Calu3 (cell line): Measurements from ENCODE around the gene RAPGEF4. TPM values are rescaled to one million over a fixed set of nuclear protein-coding genes. Genes with fewer than 3 reads are reported as not detected.

Experiments used
- BruUV-seq: library from RNA; stranded (reverse); fragments of 400-500 nt; replicated peaks from 2 replicates; lab custom pipeline; 2021; lab: Mats Ljungman, UMichigan
- CTCF ChIA-PET: fragments of 300-600 bp; sonication (Branson Sonifier 250); formaldehyde crosslinking; loops from one replicate; lab custom pipeline; 2022; ENCODE audit warnings: antibody characterized with exemption; lab: Charles Lee
- DNase-seq: peaks from one replicate; pipeline ENCODE4 v3.0.0; 2022
- H3K27ac Mint-ChIP-seq: one replicate; pipeline ENCODE4 v1.8.0; 2022; ENCODE audit warnings: mixed read lengths; ENCODE audit not compliant: unreplicated experiment
- H3K27me3 Mint-ChIP-seq: one replicate; pipeline ENCODE4 v1.8.0; 2022; ENCODE audit warnings: mixed read lengths; ENCODE audit not compliant: unreplicated experiment
- H3K36me3 Mint-ChIP-seq: one replicate; pipeline ENCODE4 v1.8.0; 2022; ENCODE audit warnings: mild to moderate bottlenecking, moderate library complexity, mixed read lengths; ENCODE audit not compliant: insufficient read depth, unreplicated experiment
- H3K4me1 Mint-ChIP-seq: one replicate; pipeline ENCODE4 v1.8.0; 2022; ENCODE audit warnings: mild to moderate bottlenecking, low read depth, mixed read lengths; ENCODE audit not compliant: unreplicated experiment
- H3K4me3 Mint-ChIP-seq: one replicate; pipeline ENCODE4 v1.8.0; 2022; ENCODE audit warnings: mild to moderate bottlenecking, low read depth, moderate library complexity, mixed read lengths; ENCODE audit not compliant: unreplicated experiment
- H3K9me3 Mint-ChIP-seq: one replicate; pipeline ENCODE4 v1.8.0; 2022; ENCODE audit warnings: low read depth, mixed read lengths; ENCODE audit not compliant: unreplicated experiment
- CTCF ChIP-seq: fragments of 200-600 bp; IDR thresholded peaks from one replicate; pipeline ENCODE4 v1.8.0; 2022; ENCODE audit warnings: antibody characterized with exemption; ENCODE audit not compliant: unreplicated experiment
- intact Hi-C: fragments of 100-400 bp; cut with micrococcal nuclease; formaldehyde crosslinking; loops from one replicate; pipeline ENCODE4 v1.10.0; 2022; ENCODE audit not compliant: unreplicated experiment
- total RNA-seq: library from RNA; stranded (reverse); gene quantifications from 2 replicates; pipeline ENCODE4 v1.2.3, GENCODE V29; 2022

RAPGEF4 gene
- total RNA-seq, 1 experiment from 2014 or later, result 1.8 TPM

GRCh38 chr2:173028141-173028540 lies 292.5 kb downstream of the RAPGEF4 start:
- intact Hi-C loops, result loop anchor here (10.0 kb wide), 1 partner anchor 367 kb away; no protein-coding TSS in a partner anchor
- no TSS peak for BruUV-seq
- CTCF ChIA-PET, result interaction anchor here (0.5 to 3.3 kb wide), 7 partner anchors 10 to 330 kb away, joined by 3 to 15 read pairs (median 4); no protein-coding TSS in a partner anchor
- Mint-ChIP-seq H3K4me3 (no peak overlapping the region), H3K9me3 (no peaks in the 10 kb centered on the region), H3K27me3 (peaks cover 13% of the 10 kb centered on the region), H3K4me1 (peaks cover 10% of the 10 kb centered on the region), H3K36me3 (no peaks in the 10 kb centered on the region), H3K27ac (no peak overlapping the region)
- DNase-seq, result no peak
- TF ChIP-seq CTCF, result no peak

DNA sequence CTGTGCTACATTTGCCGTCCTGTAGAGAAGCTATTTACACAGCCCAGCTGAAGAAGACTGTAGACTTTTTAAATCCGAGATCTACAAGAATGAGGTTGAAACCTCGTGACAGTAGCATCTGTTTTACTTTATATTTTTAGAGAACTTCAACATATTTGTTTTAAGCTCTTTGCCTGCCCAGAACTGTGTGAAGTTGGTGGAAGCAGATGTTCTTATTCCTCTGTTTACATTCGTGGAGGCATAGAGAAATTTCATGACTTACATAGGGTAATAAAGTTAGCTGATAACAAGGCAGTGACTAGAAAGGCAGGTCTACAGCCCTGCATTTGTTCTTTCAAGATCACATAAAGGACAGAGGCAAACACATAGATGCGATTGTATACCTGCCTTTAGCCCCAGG lies 293.0 kb downstream of the RAPGEF4 start:
- no peak for TF ChIP-seq CTCF
- intact Hi-C loops, result loop anchor here (10.0 kb wide), 1 partner anchor 366 kb away; no protein-coding TSS in a partner anchor
- Mint-ChIP-seq H3K27me3 (peaks cover 8% of the 10 kb centered on the region), H3K27ac (no peak overlapping the region), H3K9me3 (no peaks in the 10 kb centered on the region), H3K4me1 (peaks cover 10% of the 10 kb centered on the region), H3K36me3 (no peaks in the 10 kb centered on the region), H3K4me3 (no peak overlapping the region)
- no TSS peak for BruUV-seq
- DNase-seq, result no peak
- CTCF ChIA-PET, result interaction anchor here (0.9 to 3.3 kb wide), 3 partner anchors 9 to 182 kb away, joined by 4 to 15 read pairs (median 5); no protein-coding TSS in a partner anchor

DNA sequence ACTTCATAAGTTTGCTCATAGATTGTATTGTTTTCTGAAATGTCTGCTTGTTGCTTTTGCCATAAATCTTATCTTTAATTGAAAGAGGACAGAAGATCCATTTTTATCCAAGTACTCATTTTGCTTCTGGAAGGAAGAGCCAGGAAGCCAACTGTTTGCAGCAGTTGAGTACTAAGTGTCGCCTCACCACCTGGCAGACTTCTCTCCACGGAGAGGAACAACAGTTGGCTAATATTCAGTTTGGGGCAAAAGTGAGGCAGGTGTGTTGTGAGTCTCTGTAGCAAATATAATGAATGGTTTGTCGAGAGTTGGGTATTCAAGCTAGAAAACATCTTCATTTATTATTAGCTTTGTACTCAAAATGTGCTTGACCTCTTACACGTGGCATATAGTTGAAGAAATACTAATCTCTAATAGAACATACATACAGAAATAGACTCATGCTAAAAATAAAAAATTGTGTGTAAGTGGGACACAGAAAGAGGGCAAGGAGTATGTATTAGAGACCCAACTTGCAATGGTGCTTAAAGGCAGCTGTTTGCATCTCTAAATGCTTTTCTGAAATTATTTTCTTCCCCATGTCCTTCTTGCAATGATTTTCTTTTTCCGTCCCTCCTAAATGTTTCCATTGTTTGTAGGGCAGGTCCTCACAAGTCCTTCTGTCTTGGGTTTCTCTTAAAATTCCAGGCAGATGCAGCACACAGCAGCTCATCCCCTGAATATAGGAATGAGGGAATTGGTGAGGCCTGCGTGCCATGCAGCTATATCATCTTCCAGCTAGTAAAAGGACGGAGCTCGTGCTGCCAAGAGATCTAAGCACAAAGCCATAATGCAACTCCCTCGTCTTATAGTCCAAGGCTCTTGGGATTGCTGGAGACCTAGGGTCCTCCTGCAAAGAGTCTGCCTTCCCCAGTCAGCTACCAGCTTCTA lies 295.2 kb downstream of the RAPGEF4 start:
- TF ChIP-seq CTCF, result no peak
- H3K4me3 Mint-ChIP-seq, result no peak overlapping the region
- H3K27me3 Mint-ChIP-seq, result no peaks in the 10 kb centered on the region
- H3K4me1 Mint-ChIP-seq, result peaks cover 10% of the 10 kb centered on the region
- no peaks in the 10 kb centered on the region for H3K36me3 Mint-ChIP-seq
- CTCF ChIA-PET, result interaction anchor here (1.0 to 1.2 kb wide), 2 partner anchors 23 to 42 kb away, joined by 5 read pairs; no protein-coding TSS in a partner anchor
- H3K9me3 Mint-ChIP-seq, result no peaks in the 10 kb centered on the region
- BruUV-seq, result no TSS peak
- H3K27ac Mint-ChIP-seq, result no peak overlapping the region
- intact Hi-C loops, result no loop called here
- no peak for DNase-seq

GRCh38 chr2:173032032-173032431 lies 296.4 kb downstream of the RAPGEF4 start:
- Mint-ChIP-seq H3K9me3 (no peaks in the 10 kb centered on the region), H3K4me1 (peaks cover 9% of the 10 kb centered on the region), H3K27ac (no peak overlapping the region), H3K27me3 (no peaks in the 10 kb centered on the region), H3K36me3 (no peaks in the 10 kb centered on the region), H3K4me3 (no peak overlapping the region)
- BruUV-seq, result no TSS peak
- CTCF ChIA-PET, result interaction anchor here (1.2 kb wide), 1 partner anchor 41 kb away, joined by 5 read pairs; no protein-coding TSS in a partner anchor
- DNase-seq, result no peak
- intact Hi-C loops, result no loop called here
- no peak for TF ChIP-seq CTCF
